COLO829 (cell line): Measurements from ENCODE around the gene BRSK1.

Experiments used
- DNase-seq: peaks from one replicate; pipeline ENCODE4 v3.0.0; 2012; ENCODE audit warnings: low spot score

The BRSK1 gene

GRCh38 chr19:55353803-55354697 is 70.3 kb downstream of the BRSK1 start:
- DNase-seq, result peak; percentile 91

- no peak for DNase-seq
Observed at GRCh38 chr19:55354698-55355212, 71.0 kb downstream of the BRSK1 start, which contains the start of gene COX6B2. COX6B2 (minus strand) TSS chr19:55354719; CDS start chr19:55354521, 198 bp downstream.

DNA sequence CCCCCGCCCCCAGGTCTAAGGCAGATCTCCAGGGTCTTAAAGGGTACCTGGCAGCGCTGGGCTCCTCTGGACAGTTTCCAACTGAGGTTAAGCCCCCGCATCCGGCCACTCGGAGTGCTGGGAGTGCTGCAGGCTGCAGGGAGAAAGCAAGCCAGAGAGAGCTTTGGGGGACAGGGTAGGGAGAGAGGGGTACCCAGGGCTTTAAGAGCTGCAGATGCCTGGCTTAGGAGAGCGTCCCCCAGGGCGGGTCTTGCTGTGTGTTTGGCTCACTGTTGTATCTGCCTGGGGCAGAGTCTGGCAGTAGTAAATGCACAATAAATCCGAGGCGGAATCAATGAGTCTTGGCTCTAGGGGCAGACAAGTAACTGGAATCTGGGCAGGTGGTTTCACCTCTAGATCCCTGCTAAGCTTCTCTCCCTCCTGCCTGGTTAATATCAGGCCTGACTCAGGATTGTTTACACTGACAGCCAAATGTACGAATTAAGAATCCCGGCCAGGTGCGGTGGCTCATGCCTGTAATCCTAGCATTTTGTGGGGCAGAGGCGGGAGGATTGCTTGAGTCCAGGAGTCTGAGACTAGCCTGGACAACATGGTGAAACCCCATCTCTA is 71.5 kb downstream of the BRSK1 start:
- DNase-seq, result peak; percentile 22

DNA sequence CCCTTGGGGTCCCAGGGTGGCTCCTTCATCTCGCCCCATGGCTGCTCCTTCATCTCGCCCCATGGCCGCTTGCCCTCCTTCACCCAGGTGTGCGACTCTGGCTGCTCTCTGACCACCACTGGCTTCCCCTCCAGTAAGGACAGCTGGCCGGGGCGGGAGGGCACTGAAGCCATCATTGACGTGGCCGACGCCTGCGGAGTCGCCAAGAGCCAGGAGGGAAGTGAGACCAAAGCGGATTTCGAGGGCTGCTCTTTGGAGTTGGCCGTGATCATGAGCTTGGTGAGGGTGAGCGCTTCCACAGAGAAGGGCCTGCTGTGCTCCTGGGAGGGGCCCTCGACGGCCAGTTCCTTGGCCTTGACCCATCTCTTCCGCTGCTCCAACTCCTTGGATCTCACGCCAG is 74.7 kb downstream of the BRSK1 start:
- DNase-seq, result no peak

DNA sequence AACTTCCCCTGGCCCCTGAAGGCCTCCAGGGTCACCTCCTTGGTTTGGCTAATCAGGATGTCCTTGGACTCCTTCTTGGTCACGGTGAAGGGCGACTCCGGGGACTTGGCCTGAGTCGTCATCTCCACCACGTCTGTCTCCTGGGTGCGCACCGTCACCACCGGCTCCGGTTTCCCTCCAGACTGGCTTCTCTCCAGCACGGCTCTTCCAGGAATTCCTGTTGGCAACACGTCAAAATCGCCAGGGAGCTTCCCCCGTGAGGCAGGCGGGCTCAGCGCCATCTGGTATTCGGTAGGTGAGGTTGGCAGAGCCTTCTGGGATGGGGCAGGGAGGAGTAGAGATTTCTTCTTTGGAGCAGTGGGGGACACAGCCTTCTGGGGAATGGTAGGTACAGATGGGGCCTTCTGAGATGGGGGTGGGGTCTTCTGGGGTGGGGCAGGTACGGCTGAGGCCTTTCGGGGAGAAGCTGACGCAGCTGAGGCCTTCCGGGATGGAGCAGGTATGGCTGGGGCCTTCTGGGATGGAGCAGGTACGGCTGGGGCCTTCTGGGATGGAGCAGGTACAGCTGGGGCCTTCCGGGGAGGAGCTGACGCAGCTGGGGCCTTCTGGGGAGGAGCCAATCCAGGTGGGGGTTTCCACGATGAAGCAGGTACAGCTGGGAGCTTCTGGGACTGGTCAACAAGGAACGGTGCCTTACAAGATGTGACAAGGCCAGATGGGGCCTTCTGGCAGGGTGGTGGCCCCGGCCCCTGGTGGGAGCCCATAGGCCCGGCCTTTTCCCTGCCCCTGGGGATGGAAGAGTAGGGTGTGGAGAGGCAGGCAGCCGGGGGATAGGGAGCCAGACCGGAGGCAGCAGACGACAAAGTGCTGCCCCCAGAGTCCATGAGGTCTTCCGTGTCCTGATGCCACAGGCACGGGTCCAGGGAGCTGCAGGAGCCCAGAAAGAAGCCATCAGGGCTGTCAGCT is 75.4 kb downstream of the BRSK1 start:
- no peak for DNase-seq

- DNase-seq, result no peak
Observed at GRCh38 chr19:55360902-55361301, 77.1 kb downstream of the BRSK1 start.
